8988T (cell line): Measurements from ENCODE around the gene TIAM2.
"Not testable (repeated sequence)": the region's sequence is repeated elsewhere in the genome, so short reads cannot be mapped to it uniquely, and the experiment has no call there.

Experiments used
- DNase-seq: peaks from one replicate; pipeline ENCODE4 v3.0.0; 2011

TIAM2 gene

GRCh38 chr6:154995254-154996015 is at the start of gene TIAM2:
TIAM2 (plus strand) TSS chr6:154995315; CDS start chr6:155129224, 133,909 bp downstream.
- peak; percentile 67 for DNase-seq

DNA sequence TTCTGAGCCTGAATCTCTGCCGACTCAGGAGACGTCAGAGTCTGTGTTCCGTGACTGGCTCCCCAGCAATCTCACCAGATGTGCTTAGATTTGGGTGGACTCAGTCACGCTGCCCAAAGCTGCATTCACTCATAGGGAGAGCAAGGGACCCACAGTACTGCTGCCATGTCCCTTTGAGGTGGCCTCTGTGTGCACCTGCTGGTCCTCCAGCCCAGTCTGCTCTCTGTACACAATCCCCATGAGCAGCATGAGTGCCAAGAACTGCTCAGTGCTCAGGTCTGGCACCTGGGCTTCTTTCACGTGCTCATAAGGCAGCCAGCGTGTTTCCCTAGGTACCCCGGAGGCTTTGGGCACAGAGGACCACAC is 44.2 kb upstream of the TIAM2 start:
- no peak for DNase-seq

DNA sequence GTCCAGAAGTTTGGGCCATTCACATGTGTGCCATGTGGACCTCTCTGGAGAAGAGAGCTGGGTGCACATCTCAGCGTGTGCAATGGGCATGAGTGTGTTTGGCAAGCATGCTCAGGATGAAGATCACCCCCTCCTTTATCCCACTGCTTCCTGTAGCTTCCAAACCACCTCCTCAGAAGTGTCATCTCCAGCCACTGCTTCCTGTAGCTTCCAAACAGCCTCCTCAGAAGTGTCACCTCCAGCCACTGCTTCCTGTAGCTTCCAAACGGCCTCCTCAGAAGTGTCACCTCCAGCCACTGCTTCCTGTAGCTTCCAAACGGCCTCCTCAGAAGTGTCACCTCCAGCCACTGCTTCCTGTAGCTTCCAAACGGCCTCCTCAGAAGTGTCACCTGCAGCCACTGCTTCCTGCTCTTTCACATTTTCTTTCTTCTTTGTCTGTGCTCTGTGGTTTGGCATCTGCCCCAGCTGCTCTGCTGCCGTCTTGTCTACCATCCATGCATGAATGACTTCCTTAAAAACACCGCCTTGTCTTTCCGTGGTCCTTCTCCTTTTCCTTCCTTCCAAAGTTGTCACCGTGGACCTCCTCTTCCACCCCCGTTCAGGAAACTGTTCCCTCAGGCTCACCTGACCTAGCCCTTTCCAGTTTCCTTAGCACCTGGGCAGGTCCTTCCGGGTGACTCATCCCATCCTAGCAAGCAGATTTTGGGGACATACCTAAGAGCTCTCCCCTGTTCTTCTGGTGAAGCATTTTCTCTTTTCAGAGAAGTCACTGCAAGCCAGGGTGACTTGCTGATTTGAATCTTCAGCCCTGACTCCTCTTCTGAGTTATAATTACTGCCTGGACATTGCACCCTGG is 43.5 kb upstream of the TIAM2 start:
- no peak for DNase-seq

- DNase-seq, result no peak
Observed at GRCh38 chr6:154953644-154954043, 41.5 kb upstream of the TIAM2 start.

DNA sequence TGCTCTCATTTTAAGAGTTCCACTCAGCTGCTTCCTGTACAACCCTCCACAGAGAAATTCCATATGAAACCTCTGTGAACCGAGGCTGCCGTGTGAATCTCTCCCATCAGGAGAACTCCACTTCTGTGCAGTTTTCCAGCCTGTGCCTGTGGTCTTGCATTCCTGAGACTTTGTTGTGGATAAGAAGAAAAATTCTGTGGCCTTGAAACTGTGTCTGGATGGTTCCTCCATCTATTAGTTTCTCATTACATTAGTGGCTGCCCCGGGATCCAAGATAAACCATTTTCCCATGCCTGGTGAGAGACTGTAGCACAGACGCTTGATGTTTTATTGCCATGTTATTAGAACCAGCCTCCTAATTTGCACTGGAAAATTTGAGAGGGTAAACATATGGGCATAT is 40.8 kb upstream of the TIAM2 start:
- DNase-seq, result no peak

DNA sequence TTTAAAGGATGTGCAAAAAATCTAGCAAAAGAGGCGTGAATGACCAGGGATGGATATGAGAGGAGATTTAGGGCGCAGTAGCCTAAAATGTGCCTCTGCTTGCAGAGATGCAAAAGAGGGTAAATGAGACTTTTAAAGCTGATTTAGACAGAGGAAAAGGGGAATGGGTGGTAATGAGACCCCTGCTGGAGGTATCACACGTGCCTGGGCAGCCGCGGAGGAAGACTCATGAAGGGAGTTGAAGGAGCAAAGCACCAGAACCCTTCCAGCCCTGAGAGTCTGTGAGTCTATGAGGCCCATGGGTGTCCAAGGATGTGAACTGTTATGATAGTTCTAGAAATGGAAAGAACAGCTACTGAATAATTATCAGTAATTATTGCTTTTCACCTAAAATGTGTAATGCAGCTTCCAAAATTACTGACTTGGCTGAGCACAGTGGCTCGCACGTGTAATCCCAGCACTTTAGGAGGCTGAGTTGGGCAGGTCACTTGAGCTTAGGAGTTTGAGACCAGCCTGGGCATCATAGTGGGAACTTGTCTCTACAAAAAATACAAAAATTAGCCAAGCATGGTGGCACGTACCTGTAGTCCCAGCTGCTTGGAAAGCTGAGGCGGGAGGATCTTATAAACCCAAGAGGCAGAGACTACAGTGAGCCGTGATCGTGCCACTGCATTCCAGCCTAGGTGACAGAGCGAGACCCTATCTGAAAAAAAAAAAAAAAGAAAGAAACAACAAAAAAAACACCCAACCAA is 38.2 kb upstream of the TIAM2 start:
- DNase-seq, result no peak

GRCh38 chr6:154958469-154958868 is 36.6 kb upstream of the TIAM2 start:
- no peak for DNase-seq

DNA sequence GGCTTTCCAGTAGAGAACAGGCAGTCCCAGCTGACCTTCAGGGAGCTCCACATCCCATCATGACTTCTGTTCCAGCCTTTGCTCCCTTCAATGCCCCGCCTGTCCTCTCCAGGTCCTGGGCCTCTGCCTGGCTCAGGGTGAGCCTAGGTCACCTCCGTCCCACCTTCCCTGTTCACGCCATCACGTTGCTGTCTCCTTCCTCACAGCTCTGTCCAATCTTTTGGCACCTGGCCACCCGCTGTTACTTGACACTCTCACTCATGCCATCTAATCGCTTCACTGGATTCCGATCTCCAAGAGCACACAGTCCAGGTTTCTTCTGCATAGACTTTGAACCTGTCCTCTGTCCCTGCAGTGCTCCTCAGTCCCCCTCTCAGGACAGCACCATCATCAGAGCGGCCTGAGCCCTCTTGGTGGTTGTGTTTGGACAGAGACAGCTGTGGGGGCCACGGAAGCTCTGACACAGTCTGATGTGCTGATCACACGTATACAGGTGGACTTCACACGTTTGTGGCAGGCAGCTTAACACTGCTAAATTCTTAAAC is 34.7 kb upstream of the TIAM2 start:
- DNase-seq, result no peak

DNA sequence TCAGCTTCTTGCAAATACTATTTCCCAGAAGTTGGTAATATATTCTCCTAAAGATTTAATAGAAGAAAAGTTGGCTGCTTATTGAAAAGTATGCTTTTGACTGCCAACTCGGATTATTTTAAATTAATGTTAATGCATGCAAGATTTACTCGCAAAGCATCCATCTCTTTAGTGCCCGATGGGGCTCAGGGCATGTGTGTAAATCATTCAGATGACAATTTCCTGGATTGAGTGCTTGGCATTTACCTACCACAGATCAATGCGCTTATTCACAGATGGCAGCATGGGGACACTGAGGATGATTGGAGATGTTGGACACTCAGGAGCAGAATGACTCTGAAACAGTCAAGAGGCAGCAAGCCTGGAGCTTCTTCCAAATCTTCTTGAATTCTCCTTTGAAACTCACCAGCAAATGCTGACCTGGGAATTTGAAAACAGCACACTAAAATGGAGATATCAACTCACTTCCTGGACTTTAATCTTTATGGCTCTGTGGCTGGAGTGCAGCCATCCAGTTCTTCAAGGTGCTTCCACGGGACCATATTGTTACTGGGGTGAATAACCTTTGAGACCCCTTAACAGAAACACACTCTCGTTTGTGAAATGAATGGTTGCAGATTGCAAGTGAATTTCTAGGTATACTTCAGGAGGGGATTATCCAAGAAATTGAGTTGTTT is 34.1 kb upstream of the TIAM2 start:
- no peak for DNase-seq

DNA sequence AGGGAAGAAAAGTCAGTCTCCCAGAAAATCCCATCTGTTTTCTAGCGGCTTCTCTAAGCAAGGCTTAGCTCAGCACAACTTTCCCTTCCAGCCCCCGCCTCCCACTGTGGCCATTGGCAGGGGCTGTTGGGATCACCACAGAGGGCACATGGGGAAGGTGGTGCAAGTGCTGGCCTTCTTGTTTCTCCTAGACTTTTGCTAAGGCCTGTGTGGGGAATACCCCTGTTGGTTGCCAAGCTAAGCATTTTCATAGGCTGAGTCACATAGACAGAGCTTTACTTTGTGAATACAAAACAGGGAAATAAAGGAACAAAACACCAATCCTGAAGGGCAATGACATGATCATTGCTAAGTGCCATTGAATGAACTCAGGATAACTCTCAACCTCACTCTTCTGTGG is 32.4 kb upstream of the TIAM2 start:
- DNase-seq, result no peak

DNA sequence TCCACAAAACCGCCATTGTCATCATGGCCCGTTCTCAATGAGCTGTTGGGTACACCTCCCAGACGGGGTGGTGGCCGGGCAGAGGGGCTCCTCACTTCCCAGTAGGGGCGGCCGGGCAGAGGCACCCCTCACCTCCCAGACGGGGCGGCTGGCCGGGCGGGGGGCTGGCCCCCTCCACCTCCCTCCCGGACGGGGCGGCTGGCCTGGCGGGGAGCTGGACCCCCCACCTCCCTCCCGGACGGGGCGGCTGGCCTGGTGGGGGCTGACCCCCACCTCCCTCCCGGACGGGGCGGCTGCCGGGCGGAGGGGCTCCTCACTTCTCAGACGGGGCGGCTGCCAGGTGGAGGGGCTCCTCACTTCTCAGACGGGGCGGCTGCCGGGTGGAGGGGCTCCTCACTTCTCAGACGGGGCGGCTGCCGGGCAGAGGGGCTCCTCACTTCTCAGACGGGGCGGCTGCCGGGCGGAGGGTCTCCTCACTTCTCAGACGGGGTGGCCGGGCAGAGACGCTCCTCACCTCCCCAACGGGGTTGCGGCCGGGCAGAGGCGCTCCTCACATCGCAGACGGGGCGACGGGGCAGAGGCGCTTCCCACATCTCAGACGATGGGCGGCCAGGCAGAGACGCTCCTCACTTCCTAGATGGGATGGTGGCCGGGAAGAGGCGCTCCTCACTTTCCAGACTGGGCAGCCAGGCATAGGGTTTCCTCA is 28.9 kb upstream of the TIAM2 start:
- DNase-seq, result not testable (repeated sequence)

GRCh38 chr6:154969796-154970195 is 25.3 kb upstream of the TIAM2 start:
- no peak for DNase-seq

DNA sequence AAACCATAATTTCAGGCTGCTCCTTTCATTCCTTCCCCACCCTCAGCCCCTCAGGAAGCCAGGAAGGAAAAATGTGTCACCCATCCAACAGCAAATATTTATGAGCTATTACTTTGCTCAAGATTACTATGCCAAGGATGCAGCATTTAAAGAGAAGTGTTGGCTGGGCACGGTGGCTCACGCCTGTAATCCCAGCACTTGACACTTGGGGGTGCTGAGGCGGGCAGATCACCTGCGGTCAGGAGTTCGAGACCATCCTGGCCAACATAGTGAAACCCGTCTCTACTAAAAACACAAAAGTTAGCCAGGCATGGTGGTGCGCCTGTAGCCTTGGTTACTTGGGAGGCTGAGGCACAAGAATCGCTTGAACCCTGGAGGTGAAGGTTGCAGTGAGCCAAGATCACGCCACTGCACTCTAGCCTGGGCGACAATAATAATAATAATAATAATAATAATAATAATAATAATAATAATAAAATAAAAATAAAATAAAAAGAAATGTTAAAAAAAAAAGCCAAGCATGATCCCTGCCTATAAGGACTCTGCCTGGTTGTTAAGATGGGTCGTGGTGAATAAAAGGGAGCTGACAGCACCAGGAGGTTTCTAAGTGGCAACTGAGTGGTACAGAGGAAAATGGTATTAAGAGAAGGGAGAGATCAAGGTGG is 20.5 kb upstream of the TIAM2 start:
- DNase-seq, result no peak

DNA sequence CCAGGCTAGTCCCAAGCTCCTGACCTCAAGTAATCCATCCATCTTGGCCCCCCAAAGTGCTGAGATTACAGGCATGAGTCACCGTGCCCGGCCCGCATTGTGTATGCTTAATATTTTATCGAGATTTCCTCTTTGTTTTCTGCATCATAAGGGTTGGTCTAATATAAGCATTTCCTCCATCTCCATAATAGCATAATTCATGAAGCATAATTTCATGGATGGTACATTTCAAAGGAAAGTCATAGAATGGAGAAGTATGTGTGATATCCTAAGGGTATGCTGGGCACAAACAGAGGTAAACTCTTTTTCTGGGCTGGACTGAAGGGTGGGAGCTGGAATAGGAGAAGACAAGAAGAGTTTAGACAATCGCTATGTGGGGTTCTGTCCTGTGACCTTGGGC is 17.5 kb upstream of the TIAM2 start:
- no peak for DNase-seq

DNA sequence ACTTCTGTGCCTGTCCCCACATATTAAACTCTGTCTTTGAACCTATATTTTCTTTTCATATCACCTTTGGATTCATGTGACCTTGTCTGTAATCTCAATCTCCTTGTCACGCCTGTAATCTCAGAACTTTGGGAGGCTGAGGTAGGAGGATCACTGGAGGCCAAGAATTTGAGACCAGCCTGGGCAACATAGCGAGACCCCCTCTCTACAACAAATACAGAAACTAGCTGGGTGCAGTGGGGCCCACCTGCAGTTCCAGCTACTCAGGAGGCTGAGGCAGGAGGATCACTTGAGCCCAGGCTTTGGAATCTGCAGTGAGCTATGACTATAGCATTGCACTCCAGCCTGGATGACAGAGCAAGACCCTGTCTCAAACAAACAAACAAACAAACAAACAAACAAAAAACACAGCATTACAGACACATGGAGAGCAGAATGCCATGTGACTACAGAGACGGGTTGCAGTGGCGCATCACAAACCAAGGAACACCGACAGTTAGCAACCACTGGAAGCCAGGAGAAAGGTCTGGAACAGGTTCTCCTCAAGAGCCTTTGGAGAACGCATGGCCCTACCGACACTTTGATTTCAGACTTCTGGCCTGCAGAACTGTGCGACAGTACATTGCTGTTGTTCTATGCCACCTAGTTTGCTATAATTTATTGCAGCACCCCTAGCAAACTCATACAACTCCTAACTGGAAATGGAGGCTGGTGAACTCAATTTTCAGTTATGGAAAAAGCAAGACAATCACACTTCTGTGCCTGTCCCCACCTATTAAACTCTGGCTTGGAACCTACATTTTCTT is 14.6 kb upstream of the TIAM2 start:
- no peak for DNase-seq

- no peak for DNase-seq
Observed at GRCh38 chr6:154981079-154981870, 13.8 kb upstream of the TIAM2 start.

- DNase-seq, result no peak
Observed at GRCh38 chr6:154984146-154984545, 11.0 kb upstream of the TIAM2 start.

- DNase-seq, result no peak
Observed at GRCh38 chr6:154986787-154987235, 8.3 kb upstream of the TIAM2 start.

- DNase-seq, result no peak
Observed at GRCh38 chr6:154989448-154989847, 5.7 kb upstream of the TIAM2 start.

GRCh38 chr6:154991207-154991606 is 3.9 kb upstream of the TIAM2 start:
- no peak for DNase-seq
